ENCODE results near the gene SIRT3.

The SIRT3 gene

GRCh38 chr11:218815-219593 is 17.1 kb downstream of the SIRT3 start:
- H3K27ac ChIP-seq: no peak overlapping the region
- no peaks in the 10 kb centered on the region for H3K9me3 ChIP-seq
- H3K4me1 ChIP-seq (ENCODE audit: control insufficient read depth in 1 of 2, insufficient read depth in 1 of 2, low read depth in 1 of 2, low read length in 1 of 2): no peaks in the 10 kb centered on the region
- no peaks in the 10 kb centered on the region for H3K27me3 ChIP-seq
- H3K4me3 ChIP-seq (ENCODE audit: low read depth in 1 of 2, low read length in 1 of 2): no peak overlapping the region
- peaks cover 41% of the 10 kb centered on the region for H3K36me3 ChIP-seq
- TF ChIP-seq CTCF (IDR thresholded peaks at IDR 0.05): no peak

- Histone ChIP-seq H3K9me3 (no peaks in the 10 kb centered on the region), H3K36me3 (peaks cover 45% of the 10 kb centered on the region)
Measured at GRCh38 chr11:217704-218103, 18.4 kb downstream of the SIRT3 start.

GRCh38 chr11:216081-216974 is 19.8 kb downstream of the SIRT3 start:
- Histone ChIP-seq H3K9me3 (no peaks in the 10 kb centered on the region), H3K4me1 (ENCODE audit: control insufficient read depth in 1 of 2, insufficient read depth in 1 of 2, low read depth in 1 of 2, low read length in 1 of 2) (no peaks in the 10 kb centered on the region), H3K27me3 (no peaks in the 10 kb centered on the region), H3K36me3 (peaks cover 58% of the 10 kb centered on the region), H3K27ac (no peak overlapping the region), H3K4me3 (ENCODE audit: low read depth in 1 of 2, low read length in 1 of 2) (no peak overlapping the region)
- TF ChIP-seq CTCF (IDR thresholded peaks at IDR 0.05): no peak

More at GRCh38 chr11:217704-218103, 18.4 kb downstream of the SIRT3 start:
- no peak overlapping the region for H3K4me3 ChIP-seq (ENCODE audit: low read depth in 1 of 2, low read length in 1 of 2)
- H3K27ac ChIP-seq: no peak overlapping the region
- no peaks in the 10 kb centered on the region for H3K4me1 ChIP-seq (ENCODE audit: control insufficient read depth in 1 of 2, insufficient read depth in 1 of 2, low read depth in 1 of 2, low read length in 1 of 2)
- H3K27me3 ChIP-seq: no peaks in the 10 kb centered on the region
- no peak for TF ChIP-seq CTCF (IDR thresholded peaks at IDR 0.05)

GRCh38 chr11:215581-216037 is 20.5 kb downstream of the SIRT3 start:
- H3K27ac ChIP-seq: no peak overlapping the region
- H3K27me3 ChIP-seq: no peaks in the 10 kb centered on the region
- no peaks in the 10 kb centered on the region for H3K9me3 ChIP-seq
- TF ChIP-seq CTCF (IDR thresholded peaks at IDR 0.05): no peak
- H3K4me1 ChIP-seq (ENCODE audit: control insufficient read depth in 1 of 2, insufficient read depth in 1 of 2, low read depth in 1 of 2, low read length in 1 of 2): no peaks in the 10 kb centered on the region
- peaks cover 65% of the 10 kb centered on the region for H3K36me3 ChIP-seq
- H3K4me3 ChIP-seq (ENCODE audit: low read depth in 1 of 2, low read length in 1 of 2): no peak overlapping the region

GRCh38 chr11:214083-214482 is 22.1 kb downstream of the SIRT3 start:
- Histone ChIP-seq H3K36me3 (peaks cover 80% of the 10 kb centered on the region), H3K4me3 (ENCODE audit: low read depth in 1 of 2, low read length in 1 of 2) (no peak overlapping the region), H3K9me3 (no peaks in the 10 kb centered on the region), H3K27me3 (no peaks in the 10 kb centered on the region), H3K27ac (no peak overlapping the region), H3K4me1 (ENCODE audit: control insufficient read depth in 1 of 2, insufficient read depth in 1 of 2, low read depth in 1 of 2, low read length in 1 of 2) (peaks cover 12 to 14% of the 10 kb centered on the region in 2 experiments)
- no peak for TF ChIP-seq CTCF (IDR thresholded peaks at IDR 0.05)
